ENCODE data around the gene VEZF1.

DNA sequence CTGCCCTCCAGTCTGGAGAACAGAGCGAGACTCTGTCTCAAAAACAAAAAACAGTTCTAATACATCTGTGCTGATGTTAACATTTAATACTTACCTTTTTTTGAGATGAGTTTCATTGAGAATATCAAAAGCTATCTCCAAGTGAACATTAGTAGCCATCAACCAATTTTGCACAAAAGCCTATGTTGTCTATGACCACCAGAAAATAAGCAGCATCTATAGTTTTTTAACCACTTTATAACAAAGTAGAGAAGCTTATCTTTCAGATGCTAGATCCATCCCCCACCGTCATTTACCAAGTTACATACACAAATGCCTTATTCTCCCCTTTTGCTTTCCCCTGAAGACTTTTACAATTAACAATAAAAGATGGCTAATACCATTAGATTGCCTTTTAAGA, 14.9 kb upstream of the VEZF1 start:
- TF ChIP-seq POLR2AphosphoS5 (IDR thresholded peaks at IDR 0.05), result no peak
- TF ChIP-seq, protein P1, sequence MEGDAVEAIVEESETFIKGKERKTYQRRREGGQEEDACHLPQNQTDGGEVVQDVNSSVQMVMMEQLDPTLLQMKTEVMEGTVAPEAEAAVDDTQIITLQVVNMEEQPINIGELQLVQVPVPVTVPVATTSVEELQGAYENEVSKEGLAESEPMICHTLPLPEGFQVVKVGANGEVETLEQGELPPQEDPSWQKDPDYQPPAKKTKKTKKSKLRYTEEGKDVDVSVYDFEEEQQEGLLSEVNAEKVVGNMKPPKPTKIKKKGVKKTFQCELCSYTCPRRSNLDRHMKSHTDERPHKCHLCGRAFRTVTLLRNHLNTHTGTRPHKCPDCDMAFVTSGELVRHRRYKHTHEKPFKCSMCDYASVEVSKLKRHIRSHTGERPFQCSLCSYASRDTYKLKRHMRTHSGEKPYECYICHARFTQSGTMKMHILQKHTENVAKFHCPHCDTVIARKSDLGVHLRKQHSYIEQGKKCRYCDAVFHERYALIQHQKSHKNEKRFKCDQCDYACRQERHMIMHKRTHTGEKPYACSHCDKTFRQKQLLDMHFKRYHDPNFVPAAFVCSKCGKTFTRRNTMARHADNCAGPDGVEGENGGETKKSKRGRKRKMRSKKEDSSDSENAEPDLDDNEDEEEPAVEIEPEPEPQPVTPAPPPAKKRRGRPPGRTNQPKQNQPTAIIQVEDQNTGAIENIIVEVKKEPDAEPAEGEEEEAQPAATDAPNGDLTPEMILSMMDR (IDR thresholded peaks at IDR 0.05), result no peak
- no peak for TF ChIP-seq POLR2A (IDR thresholded peaks at IDR 0.05)

All from upper lobe of left lung (tissue), 4 donors.